HG03439 (cell line): ENCODE data around the gene UBE3B.
"Not testable (repeated sequence)": the region's sequence is repeated elsewhere in the genome, so short reads cannot be mapped to it uniquely, and the experiment has no call there.

Experiments
- ATAC-seq: cut with Tn5 transposase; IDR thresholded peaks from one replicate; pipeline ENCODE4 v1.9.1; 2021; ENCODE audit warnings: mild to moderate bottlenecking, moderate library complexity; ENCODE audit not compliant: unreplicated experiment

UBE3B gene

GRCh38 chr12:109473526-109474270, 3.7 kb upstream of the UBE3B start:
- ATAC-seq: not testable (repeated sequence)

GRCh38 chr12:109475121-109475520, 2.3 kb upstream of the UBE3B start:
- ATAC-seq: no peak

DNA sequence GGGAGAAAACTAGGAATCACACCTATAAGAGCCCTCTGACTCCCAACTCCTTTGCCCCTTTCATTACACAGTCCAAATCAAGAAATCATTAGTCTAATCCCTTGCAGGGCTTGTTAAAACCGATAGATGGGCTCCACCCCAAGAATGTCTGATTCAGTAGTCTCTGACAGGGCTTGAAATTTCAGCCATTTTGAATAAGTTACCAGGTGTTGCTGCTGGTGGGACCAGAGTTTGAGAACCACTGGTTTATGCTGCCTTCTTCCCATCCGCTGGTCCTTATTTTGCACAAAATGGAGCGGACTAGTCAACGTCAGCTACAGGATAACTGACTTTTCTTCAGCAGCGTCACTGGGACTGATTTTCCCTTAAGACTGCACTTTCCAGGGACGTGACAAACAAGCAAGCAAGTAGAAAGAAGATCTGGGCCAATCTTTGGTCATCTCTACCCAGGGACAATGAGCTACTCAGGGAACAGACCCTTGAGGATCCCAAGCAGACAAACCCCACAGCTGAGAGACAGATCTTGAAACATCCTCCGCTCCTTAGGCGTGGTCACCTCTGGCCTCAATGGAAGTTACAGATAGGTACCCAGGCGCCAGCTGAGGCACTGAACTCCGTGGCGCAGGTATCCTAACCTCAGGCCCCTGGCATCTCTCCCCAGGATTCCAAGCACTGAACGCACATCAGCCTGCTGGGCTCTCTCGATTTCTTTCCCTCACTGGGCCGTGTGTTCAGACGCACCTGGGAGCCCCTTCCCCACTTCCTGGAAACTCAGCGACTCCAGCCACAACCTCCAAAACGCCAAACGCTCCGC, 1.2 kb upstream of the UBE3B start:
- no peak for ATAC-seq

DNA sequence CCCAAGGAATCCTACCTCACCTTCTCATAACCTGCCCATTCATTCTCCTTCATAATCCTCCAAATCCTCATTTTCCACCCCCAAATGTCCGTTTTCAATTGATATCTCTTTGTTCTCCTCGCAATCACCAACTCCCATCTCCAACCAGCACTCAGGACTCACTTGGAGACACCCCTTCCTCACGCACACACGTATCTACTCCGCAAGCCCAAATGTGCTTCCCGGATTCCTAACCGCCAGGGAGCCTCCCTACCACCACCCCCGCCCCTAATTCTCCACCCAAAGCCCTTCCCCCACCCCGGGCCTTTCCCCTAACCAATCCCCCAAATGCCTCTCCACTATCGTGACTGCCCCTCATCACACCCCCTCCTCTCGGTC, 638 bp upstream of the UBE3B start:
- no peak for ATAC-seq

- ATAC-seq: no peak
These were observed 505 bp downstream of the UBE3B start for GRCh38 chr12:109477963-109478315.

- ATAC-seq: no peak
These were observed 2.3 kb downstream of the UBE3B start for GRCh38 chr12:109479761-109480160.

GRCh38 chr12:109480356-109480755, 2.9 kb downstream of the UBE3B start:
- ATAC-seq: no peak

GRCh38 chr12:109481863-109482262, 4.4 kb downstream of the UBE3B start:
- ATAC-seq: no peak

GRCh38 chr12:109482491-109482890, 5.1 kb downstream of the UBE3B start:
- ATAC-seq: no peak

GRCh38 chr12:109482894-109483293, 5.5 kb downstream of the UBE3B start:
- no peak for ATAC-seq

GRCh38 chr12:109483346-109483745, 5.9 kb downstream of the UBE3B start:
- no peak for ATAC-seq

DNA sequence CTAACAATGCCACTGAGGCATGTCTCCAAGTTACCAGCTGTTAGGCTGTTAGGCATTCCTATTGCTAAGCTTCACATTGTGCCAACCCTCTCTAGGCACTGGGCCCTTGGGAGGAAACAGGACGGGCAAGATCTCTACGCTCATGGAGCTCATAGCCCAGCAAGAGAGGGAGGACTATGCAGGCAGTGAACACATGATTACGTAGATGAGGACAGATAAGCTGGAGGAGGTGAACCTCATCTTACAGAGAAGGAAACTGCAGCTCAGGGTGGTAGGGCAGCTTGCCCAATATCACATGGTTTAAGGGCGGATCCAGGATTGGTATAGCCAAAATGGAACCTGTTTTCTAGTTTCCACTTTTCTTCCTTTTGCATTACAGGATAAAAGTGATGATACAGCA, 7.8 kb downstream of the UBE3B start:
- no peak for ATAC-seq

- no peak for ATAC-seq
These were observed 10.0 kb downstream of the UBE3B start for GRCh38 chr12:109487181-109488050.

GRCh38 chr12:109488051-109488665, 10.7 kb downstream of the UBE3B start:
- ATAC-seq: no peak

DNA sequence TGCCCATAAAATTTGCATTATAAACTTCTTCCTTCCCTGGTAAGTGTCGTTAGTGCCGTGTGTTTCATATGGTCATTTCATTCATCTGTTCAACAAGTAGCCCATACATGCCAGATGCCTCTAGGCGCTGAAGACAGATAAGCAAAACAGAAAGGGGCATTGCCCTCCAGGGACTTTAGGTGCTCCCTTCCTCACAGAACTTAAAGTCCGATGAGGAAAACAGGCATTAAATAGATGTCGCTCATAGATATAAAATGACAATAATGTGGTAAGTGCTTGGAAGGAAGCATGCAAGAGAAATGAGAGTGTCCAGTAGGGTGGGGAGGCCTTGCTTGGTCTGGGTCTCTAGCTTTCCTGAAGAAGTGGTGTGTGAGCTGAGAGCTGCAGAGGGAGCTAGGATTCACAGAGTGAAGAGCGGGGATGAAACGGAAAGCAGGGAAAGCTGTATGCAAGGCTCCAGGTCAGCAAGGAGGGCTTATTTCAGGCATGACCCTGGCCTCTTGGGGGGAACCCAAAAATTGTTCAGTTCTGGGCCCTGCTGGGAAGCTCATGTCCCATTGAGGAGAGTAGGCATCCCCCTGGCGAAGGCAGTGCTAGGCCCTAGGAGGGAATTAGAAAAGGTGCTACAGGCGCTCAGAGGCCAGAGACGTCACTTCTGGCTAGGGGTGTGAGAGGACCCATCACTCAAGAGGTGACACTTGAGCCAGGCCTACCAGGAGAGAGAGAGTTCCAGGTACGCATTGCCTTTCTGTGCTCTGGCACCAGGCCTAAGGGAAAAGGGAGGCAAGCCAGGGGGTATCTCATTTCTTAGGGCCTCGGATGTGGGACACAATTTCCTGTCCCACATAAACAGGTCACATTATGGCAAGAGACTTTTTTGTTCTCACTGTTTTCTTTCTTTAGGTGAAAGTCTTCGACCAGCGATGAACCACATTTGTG, 11.9 kb downstream of the UBE3B start:
- no peak for ATAC-seq

- no peak for ATAC-seq
These were observed 12.6 kb downstream of the UBE3B start for GRCh38 chr12:109489955-109490565.

- ATAC-seq: no peak
These were observed 14.2 kb downstream of the UBE3B start for GRCh38 chr12:109491671-109492070.

DNA sequence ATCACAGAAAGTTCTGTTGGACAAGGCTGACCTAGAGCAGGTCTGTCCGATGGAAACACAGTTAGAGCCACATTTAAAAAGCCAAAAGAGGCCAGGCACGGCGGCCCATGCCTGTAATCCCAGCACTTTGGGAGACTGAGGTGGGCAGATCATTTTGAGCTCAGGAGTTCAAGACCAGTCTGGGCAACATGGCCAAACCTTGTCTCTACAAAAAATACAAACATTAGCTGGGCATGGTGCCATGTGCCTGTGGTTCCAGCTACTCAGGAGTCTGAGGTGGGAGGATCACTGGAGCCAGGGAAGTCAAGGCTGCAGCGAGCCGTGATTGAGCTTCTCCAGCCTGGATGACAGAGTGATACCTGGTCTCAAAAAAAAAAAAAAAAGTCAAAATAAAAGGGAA, 14.9 kb downstream of the UBE3B start:
- no peak for ATAC-seq

- ATAC-seq: no peak
These were observed 15.7 kb downstream of the UBE3B start for GRCh38 chr12:109493090-109493489.

- no peak for ATAC-seq
These were observed 16.5 kb downstream of the UBE3B start for GRCh38 chr12:109493938-109494337.
